ENCODE results near the gene ZFAND3.

Gene ZFAND3

GRCh38 chr6:37830225-37830624, 10.7 kb downstream of the ZFAND3 start:
- no peak for DNase-seq

GRCh38 chr6:37831457-37831856, 11.9 kb downstream of the ZFAND3 start:
- DNase-seq: no peak

GRCh38 chr6:37835923-37836322, 16.4 kb downstream of the ZFAND3 start:
- no peak for DNase-seq

- no peak for DNase-seq
Measured at GRCh38 chr6:37838219-37838921, 18.8 kb downstream of the ZFAND3 start.

GRCh38 chr6:37840143-37840939, 20.8 kb downstream of the ZFAND3 start:
- no peak for DNase-seq

GRCh38 chr6:37840940-37841300, 21.4 kb downstream of the ZFAND3 start:
- no peak for DNase-seq

GRCh38 chr6:37845026-37845911, 25.7 kb downstream of the ZFAND3 start:
- DNase-seq: no peak

GRCh38 chr6:37845930-37846329, 26.4 kb downstream of the ZFAND3 start:
- no peak for DNase-seq

- no peak for DNase-seq
Measured at GRCh38 chr6:37847704-37848103, 28.2 kb downstream of the ZFAND3 start.

- no peak for DNase-seq
Measured at GRCh38 chr6:37848371-37848770, 28.8 kb downstream of the ZFAND3 start.

GRCh38 chr6:37850260-37850659, 30.7 kb downstream of the ZFAND3 start:
- DNase-seq: no peak

GRCh38 chr6:37850728-37851285, 31.3 kb downstream of the ZFAND3 start:
- no peak for DNase-seq

GRCh38 chr6:37851997-37852524, 32.5 kb downstream of the ZFAND3 start:
- DNase-seq: no peak

GRCh38 chr6:37856285-37856684, 36.8 kb downstream of the ZFAND3 start:
- no peak for DNase-seq

- DNase-seq: no peak
Measured at GRCh38 chr6:37858363-37858762, 38.8 kb downstream of the ZFAND3 start.

- DNase-seq: no peak
Measured at GRCh38 chr6:37860226-37860839, 40.8 kb downstream of the ZFAND3 start.

GRCh38 chr6:37861452-37861851, 41.9 kb downstream of the ZFAND3 start:
- DNase-seq: no peak

- DNase-seq: no peak
Measured at GRCh38 chr6:37862430-37862829, 42.9 kb downstream of the ZFAND3 start.

GRCh38 chr6:37862992-37863391, 43.5 kb downstream of the ZFAND3 start:
- DNase-seq: no peak

GRCh38 chr6:37864250-37864649, 44.7 kb downstream of the ZFAND3 start:
- no peak for DNase-seq

- no peak for DNase-seq
Measured at GRCh38 chr6:37865504-37865903, 46.0 kb downstream of the ZFAND3 start.
